K562 (cell line): Measurements from ENCODE around the gene FRRS1. TPM values are rescaled to one million over a fixed set of nuclear protein-coding genes. Genes with fewer than 3 reads are reported as not detected.

ENCODE experiments used
- ATAC-seq: fragments of 200-7000 bp; cut with Tn5 transposase; 3 replicates; pipeline ENCODE4 v1.9.1; 2020; ENCODE audit warnings: moderate library complexity
- BruUV-seq: library from RNA; stranded (reverse); fragments of 400-500 nt; replicated peaks from 2 replicates; lab custom pipeline; 2021; lab: Mats Ljungman, UMichigan
- CTCF ChIA-PET: fragments of 300-600 bp; formaldehyde crosslinking; extraction: SDS; loops from one replicate; lab custom pipeline; 2021; ENCODE audit warnings: low intra/inter-chr PET ratio; lab: Yijun Ruan, JAX
- POLR2A ChIA-PET: fragments of 300-600, 350-650 bp; sonication (Branson Sonifier 250); formaldehyde crosslinking; extraction: SDS; loops from one replicate; lab custom pipeline; 2021; ENCODE audit warnings: antibody characterized with exemption, inconsistent platforms; lab: Yijun Ruan, JAX
- DNase-seq, 4 experiments: peaks; one replicate each; pipeline versions ENCODE4 v3.0.0 to v3.0.0-alpha.2; 2011 to 2018; ENCODE audit warnings: low spot score in 3 of 4, mixed read lengths in 3 of 4; ENCODE audit errors: extremely low read depth in 1 of 4
- FAIRE-seq: peaks from 2 replicates; lab custom pipeline; 2011; peaks lifted over from hg19 to GRCh38; lab: Jason Lieb, UNC
- H2AFZ ChIP-seq: 2 replicates; pipeline ENCODE4 v1.6.0; 2011; ENCODE audit warnings: low read depth, low read length, control low read depth, inconsistent platforms
- H3K27ac ChIP-seq: fragments of 200-600 bp; 3 replicates; pipeline ENCODE4 v1.8.0; 2011; ENCODE audit warnings: low read depth, mild to moderate bottlenecking, control low read depth, inconsistent platforms, low read length, moderate library complexity, mixed read lengths; ENCODE audit errors: extremely low read depth
- H3K27me3 ChIP-seq, 2 experiments: fragments of 300-600 bp in 1 of 2; 2 replicates in 1 of 2; 3 replicates in 1 of 2; pipeline versions ENCODE4 v1.6.0 to v1.8.0; 2011; ENCODE audit warnings: inconsistent platforms in 2 of 2, low read length in 2 of 2, mild to moderate bottlenecking in 1 of 2, mixed read lengths in 1 of 2, moderate library complexity in 1 of 2; ENCODE audit not compliant: control insufficient read depth in 2 of 2, insufficient read depth in 2 of 2
- H3K36me3 ChIP-seq: fragments of 300-600 bp; 3 replicates; pipeline ENCODE4 v1.8.0; 2011; ENCODE audit warnings: mild to moderate bottlenecking, low read length, inconsistent platforms; ENCODE audit not compliant: control insufficient read depth, insufficient read depth
- H3K4me1 ChIP-seq, 2 experiments: fragments of 200-600 bp in 1 of 2; replicated peaks in 1 of 2; 2 replicates in 1 of 2; 3 replicates in 1 of 2; pipeline versions ENCODE4 v1.5.1 to v1.8.0; 2011; ENCODE audit warnings: inconsistent platforms in 2 of 2, low read length in 2 of 2, mild to moderate bottlenecking in 1 of 2, mixed read lengths in 1 of 2, moderate library complexity in 1 of 2; ENCODE audit not compliant: control insufficient read depth in 2 of 2, insufficient read depth in 2 of 2
- H3K4me2 ChIP-seq: 2 replicates; pipeline ENCODE4 v1.6.1; 2011; ENCODE audit warnings: low read length, control low read depth, inconsistent platforms, mixed read lengths; ENCODE audit not compliant: insufficient read depth
- H3K4me3 ChIP-seq: fragments of 200-600 bp; sonication (generic), shearing (Covaris generic); 2 replicates; pipeline ENCODE4 v1.5.1; 2016; ENCODE audit warnings: control low read depth, inconsistent platforms
- H3K79me2 ChIP-seq: fragments of 200-600 bp; 3 replicates; pipeline ENCODE4 v1.8.0; 2011; ENCODE audit warnings: low read length, inconsistent platforms; ENCODE audit not compliant: control insufficient read depth, insufficient read depth
- H3K9ac ChIP-seq, 2 experiments: 2 replicates each; pipeline versions ENCODE4 v1.6.0 to v1.6.1; 2011; ENCODE audit warnings: low read depth in 2 of 2, low read length in 2 of 2, control low read depth in 1 of 2, inconsistent platforms in 1 of 2, mild to moderate bottlenecking in 1 of 2, mixed read lengths in 1 of 2; ENCODE audit not compliant: insufficient read depth in 1 of 2
- H3K9me1 ChIP-seq: one replicate; pipeline ENCODE4 v1.6.0; 2011; ENCODE audit warnings: inconsistent platforms, mild to moderate bottlenecking, low read length, moderate library complexity; ENCODE audit not compliant: control insufficient read depth, insufficient read depth
- H3K9me3 ChIP-seq: replicated peaks from 2 replicates; pipeline ENCODE4 v1.5.1; 2011; ENCODE audit warnings: low read depth, low read length, inconsistent platforms; ENCODE audit not compliant: control insufficient read depth, insufficient read depth
- H4K20me1 ChIP-seq: replicated peaks from 2 replicates; pipeline ENCODE4 v1.6.1; 2011; ENCODE audit warnings: low read length, inconsistent platforms, mixed read lengths; ENCODE audit not compliant: control insufficient read depth, insufficient read depth
- ARID1B ChIP-seq: fragments of 450-650 bp; IDR thresholded peaks from 2 replicates; pipeline ENCODE4 v1.6.1; 2016; ENCODE audit warnings: antibody characterized with exemption, mild to moderate bottlenecking, inconsistent platforms
- BRCA1 ChIP-seq, 2 experiments: fragments of 450-650 bp in 1 of 2; sonication (generic) in 1 of 2; formaldehyde crosslinking in 1 of 2; IDR thresholded peaks; 2 replicates each; pipeline versions ENCODE4 v1.5.0 to v1.6.1; 2017 to 2020; ENCODE audit warnings: mild to moderate bottlenecking in 1 of 2, missing genetic modification reagents in 1 of 2
- BRD4 ChIP-seq: fragments of 200-600 bp; sonication (generic); IDR thresholded peaks from 2 replicates; pipeline ENCODE4 v1.6.1; 2017; ENCODE audit warnings: inconsistent platforms
- CBFA2T3 ChIP-seq: fragments of 450-650 bp; IDR thresholded peaks from 2 replicates; pipeline ENCODE4 v1.6.1; 2017
- CBX3 ChIP-seq, 2 experiments: IDR thresholded peaks; 1 replicate in 1 of 2; 2 replicates in 1 of 2; pipeline ENCODE4 v1.6.1; 2012; ENCODE audit warnings: inconsistent platforms in 2 of 2, low read length in 2 of 2, borderline replicate concordance in 1 of 2, control low read depth in 1 of 2
- CHD4 ChIP-seq: fragments of 200-600 bp; sonication (generic); IDR thresholded peaks from 3 replicates; pipeline ENCODE4 v1.6.1; 2012; ENCODE audit warnings: low read depth, mild to moderate bottlenecking, mixed read lengths, low read length, inconsistent platforms; ENCODE audit not compliant: insufficient read depth, insufficient replicate concordance, poor library complexity, severe bottlenecking
- DNMT1 ChIP-seq: fragments of 450-650 bp; IDR thresholded peaks from 2 replicates; pipeline ENCODE4 v1.6.1; 2016; ENCODE audit warnings: antibody characterized with exemption, mild to moderate bottlenecking
- DPF2 ChIP-seq: fragments of 450-650 bp; IDR thresholded peaks from 2 replicates; pipeline ENCODE4 v1.6.1; 2016
- MYBL2 ChIP-seq, 2 experiments: fragments of 450-650 bp in 1 of 2; sonication (generic) in 1 of 2; formaldehyde crosslinking in 1 of 2; IDR thresholded peaks; 2 replicates each; pipeline versions ENCODE4 v1.6.1 to v1.8.1; 2017 to 2022; ENCODE audit warnings: borderline replicate concordance in 1 of 2, inconsistent platforms in 1 of 2, low read depth in 1 of 2, mild to moderate bottlenecking in 1 of 2, missing genetic modification reagents in 1 of 2, moderate library complexity in 1 of 2
- NCOA6 ChIP-seq: fragments of 450-650 bp; IDR thresholded peaks from 2 replicates; pipeline ENCODE4 v1.6.1; 2017; ENCODE audit warnings: mild to moderate bottlenecking
- NFIC ChIP-seq: fragments of 450-650 bp; IDR thresholded peaks from 2 replicates; pipeline ENCODE4 v1.6.1; 2017; ENCODE audit warnings: mild to moderate bottlenecking, inconsistent platforms
- PBX2 ChIP-seq, 2 experiments: IDR thresholded peaks in 1 of 2; conservative IDR thresholded peaks in 1 of 2; 2 replicates each; pipeline ENCODE4 v1.6.1; 2016; ENCODE audit warnings: low read depth in 2 of 2, mild to moderate bottlenecking in 1 of 2, missing compliant biosample characterization in 1 of 2, missing genetic modification characterization in 1 of 2, moderate library complexity in 1 of 2
- PHB ChIP-seq: fragments of 250-450 bp; sonication (Bioruptor Pico); IDR thresholded peaks from 2 replicates; pipeline ENCODE4 v1.5.0; 2021
- PKNOX1 ChIP-seq: fragments of 450-650 bp; IDR thresholded peaks from 2 replicates; pipeline ENCODE4 v1.6.1; 2016
- PRPF4 ChIP-seq: fragments of 200-400 bp; formaldehyde crosslinking; IDR thresholded peaks from one replicate; pipeline ENCODE4 v1.6.1; 2017; ENCODE audit warnings: low read length, low read depth, mild to moderate bottlenecking; ENCODE audit not compliant: insufficient read depth, poor library complexity, severe bottlenecking
- PTBP1 ChIP-seq: fragments of 200-400 bp; formaldehyde crosslinking; IDR thresholded peaks from 2 replicates; pipeline ENCODE4 v1.6.1; 2017; ENCODE audit warnings: low read depth, low read length
- SMARCA4 ChIP-seq: fragments of 450-650 bp; IDR thresholded peaks from 2 replicates; pipeline ENCODE4 v1.6.1; 2016
- SREBF1 ChIP-seq: fragments of 150-350 bp; IDR thresholded peaks from 2 replicates; pipeline ENCODE4 v1.6.1; 2014; ENCODE audit warnings: antibody characterized with exemption, low read depth, low read length, borderline replicate concordance
- TAL1 ChIP-seq: fragments of 450-650 bp; IDR thresholded peaks from 2 replicates; pipeline ENCODE4 v1.6.1; 2016; ENCODE audit warnings: mild to moderate bottlenecking
- TCF3 ChIP-seq: sonication (generic); formaldehyde crosslinking; IDR thresholded peaks from 2 replicates; pipeline ENCODE4 v1.4.0; 2020; ENCODE audit warnings: mild to moderate bottlenecking, missing genetic modification reagents
- TEAD1 ChIP-seq, 2 experiments: fragments of 450-650 bp in 1 of 2; sonication (generic) in 1 of 2; formaldehyde crosslinking; IDR thresholded peaks; 2 replicates each; pipeline versions ENCODE4 v1.4.0 to v1.8.0; 2020 to 2022; ENCODE audit warnings: mild to moderate bottlenecking in 2 of 2, missing genetic modification reagents in 1 of 2
- ZNF217 ChIP-seq: sonication (generic); formaldehyde crosslinking; IDR thresholded peaks from 2 replicates; pipeline ENCODE4 v1.8.0; 2022; ENCODE audit warnings: mild to moderate bottlenecking, missing genetic modification reagents
- WGBS: fragments of 100-300 bp; shearing (Covaris generic); methylation state at CpG from one replicate; pipeline ENCODE4 v1.1.6; 2016; ENCODE audit warnings: low coverage, mixed read lengths; ENCODE audit not compliant: insufficient coverage; ENCODE audit errors: missing lambda C conversion rate; 5-methylcytosine and 5-hydroxymethylcytosine counted together
- in situ Hi-C: fragments of 300-500 bp; cut with MboI; formaldehyde crosslinking; loops from 4 replicates; pipeline ENCODE4 v1.15.0; 2018; ENCODE audit warnings: inconsistent platforms, mixed read lengths
- intact Hi-C: fragments of 100-400 bp; cut with micrococcal nuclease; formaldehyde crosslinking; loops from 2 replicates; pipeline ENCODE4 v1.14.2; 2022
- polyA plus RNA-seq, 8 experiments: library from polyadenylated mRNA; depleted of rRNA in 4 of 8; stranded (reverse) in 5 of 8; unstranded in 3 of 8; fragments of >200 nt; fragmentation: Nextera tagmentation in 2 of 8; fragmentation: Illumina TruSeq in 1 of 8; extraction: Ambion mirVana in 2 of 8; extraction: Trizol in 1 of 8; gene quantifications; 2 replicates each; pipeline versions ENCODE4 v1.2.1 to v1.2.3, GENCODE V29; 2011 to 2014; ENCODE audit warnings: inconsistent platforms in 1 of 8, missing spikeins in 1 of 8
- total RNA-seq, 7 experiments: library from RNA; depleted of rRNA in 6 of 7; stranded (reverse); fragments of >200 nt in 6 of 7; fragmentation: Illumina TruSeq in 2 of 7; extraction: Trizol in 2 of 7; gene quantifications; 2 replicates each; pipeline versions ENCODE4 v1.2.1 to v1.2.3, GENCODE V29; 2011 to 2021; ENCODE audit warnings: low replicate concordance in 1 of 7

FRRS1 gene
- total and polyA plus RNA-seq, 9 of the 15 experiments (the other 6 are each of a cell fraction or from before 2014, with no cell fraction given) = 0.87 to 54.0 (median 23.7) TPM

GRCh38 chr1:99781798-99782197 is 15.4 kb upstream of the FRRS1 start:
- no peak overlapping the region for H3K4me2 ChIP-seq
- H3K27me3 ChIP-seq = no peaks in the 10 kb centered on the region
- FAIRE-seq (no peak), DNase-seq (no peak), ATAC-seq (peak; percentile 62)
- no TSS peak for BruUV-seq
- H3K36me3 ChIP-seq = no peaks in the 10 kb centered on the region
- H3K9me3 ChIP-seq = no peaks in the 10 kb centered on the region
- no peaks in the 10 kb centered on the region for H3K79me2 ChIP-seq
- in situ Hi-C loops (no loop called here), intact Hi-C loops (no loop called here)
- ChIA-PET POLR2A (interaction anchor here (0.7 kb wide), 1 partner anchor 24 kb away, joined by 3 read pairs; no protein-coding TSS in a partner anchor), CTCF (no interaction called here)
- no peaks in the 10 kb centered on the region; a peak in 2 of 5 replicates for H3K4me1 ChIP-seq
- H4K20me1 ChIP-seq = no peaks in the 10 kb centered on the region
- no peak overlapping the region for H3K27ac ChIP-seq
- H2AFZ ChIP-seq = no peak overlapping the region
- WGBS = 14% methylated on average over 3 of the region's 3 CpGs
- H3K9ac ChIP-seq = no peak overlapping the region
- no peak overlapping the region for H3K4me3 ChIP-seq
- H3K9me1 ChIP-seq = no peaks in the 10 kb centered on the region
- TF ChIP-seq SMARCA4 = no peak
- peak; percentile 18; the same call in 1 of the 2 replicates for TF ChIP-seq NFIC
- TF ChIP-seq BRD4 = no peak
- peak; percentile 82 for TF ChIP-seq CBFA2T3
- TF ChIP-seq PBX2 (CRISPR knock-in tag; IDR thresholded peaks at IDR 0.05; ENCODE audit: low read depth) = no peak
- TF ChIP-seq PBX2 (tag; conservative IDR thresholded peaks at IDR 0.05; ENCODE audit: low read depth) = peak; percentile 70
- peak; percentile 70 for TF ChIP-seq TAL1
- TF ChIP-seq NCOA6 = no peak
- TF ChIP-seq MYBL2 (IDR thresholded peaks at IDR 0.05; ENCODE audit: low read depth) = no peak
- TF ChIP-seq MYBL2 (CRISPR knock-in tag; IDR thresholded peaks at IDR 0.05; ENCODE audit: borderline replicate concordance) = no peak
- TF ChIP-seq DNMT1 = no peak
- TF ChIP-seq SREBF1 = no peak
- TF ChIP-seq TEAD1 (CRISPR knock-in tag; IDR thresholded peaks at IDR 0.05) = no peak
- TF ChIP-seq BRCA1 (IDR thresholded peaks at IDR 0.05) = no peak
- TF ChIP-seq BRCA1 (CRISPR knock-in tag; IDR thresholded peaks at IDR 0.05) = no peak
- TF ChIP-seq PHB (CRISPR knock-in tag) = no peak
- TF ChIP-seq ARID1B = peak; percentile 66; the same call in 1 of the 2 replicates
- TF ChIP-seq TCF3 (CRISPR knock-in tag) = peak; percentile 64
- peak; percentile 92 for TF ChIP-seq PKNOX1
- no peak for TF ChIP-seq CHD4
- TF ChIP-seq CBX3 (IDR thresholded peaks at IDR 0.05; ENCODE audit: borderline replicate concordance in 1 of 2, low read length in 2 of 2) = no peak
- TF ChIP-seq PRPF4 = no peak
- TF ChIP-seq ZNF217 = no peak
- TF ChIP-seq DPF2 = 0 out of 2 replicates have a peak, but pooled peaks have one; percentile 19
- TF ChIP-seq PTBP1 = no peak
